Loucy (cell line): ENCODE results near the gene SUOX.

ENCODE experiments used
- CTCF ChIP-seq: fragments of 200-600 bp; sonication (generic); conservative IDR thresholded peaks from 2 replicates; pipeline ENCODE4 v1.5.1; 2014; ENCODE audit warnings: mild to moderate bottlenecking, antibody characterized with exemption, low read length
- EZH2phosphoT487 ChIP-seq: fragments of 200-600 bp; IDR thresholded peaks from 2 replicates; pipeline ENCODE4 v1.6.1; 2018; ENCODE audit warnings: antibody characterized with exemption, mild to moderate bottlenecking, moderate library complexity, borderline replicate concordance

- no peak for TF ChIP-seq CTCF
- TF ChIP-seq EZH2phosphoT487 = no peak
These were observed 45.8 kb downstream of the SUOX start for GRCh38 chr12:56042843-56043242.
